HEK293 (cell line): ENCODE results near the gene UNC5B.

Source experiments
- BCL11A ChIP-seq: fragments of 450-650 bp; formaldehyde crosslinking; IDR thresholded peaks from 2 replicates; pipeline ENCODE4 v1.5.1; 2016; ENCODE audit warnings: low read depth, missing biosample characterization, missing genetic modification characterization
- GLI2 ChIP-seq: fragments of 450-650 bp; formaldehyde crosslinking; IDR thresholded peaks from 2 replicates; pipeline ENCODE4; 2017; ENCODE audit warnings: missing biosample characterization, missing genetic modification characterization, low read depth, borderline replicate concordance
- KLF8 ChIP-seq: fragments of 450-650 bp; formaldehyde crosslinking; IDR thresholded peaks from 2 replicates; pipeline ENCODE4 v1.5.1; 2016; ENCODE audit warnings: missing biosample characterization, missing genetic modification characterization
- KLF9 ChIP-seq: fragments of 450-650 bp; formaldehyde crosslinking; IDR thresholded peaks from 2 replicates; pipeline ENCODE4 v1.5.1; 2016; ENCODE audit warnings: missing biosample characterization, missing genetic modification characterization, low read depth
- MYNN ChIP-seq: fragments of 450-650 bp; formaldehyde crosslinking; IDR thresholded peaks from 2 replicates; pipeline ENCODE4 v1.5.1; 2016; ENCODE audit warnings: missing biosample characterization, missing genetic modification characterization, borderline replicate concordance
- OVOL3 ChIP-seq: fragments of 450-650 bp; formaldehyde crosslinking; IDR thresholded peaks from 2 replicates; pipeline ENCODE4 v1.5.1; 2016; ENCODE audit warnings: missing biosample characterization, missing genetic modification characterization
- SP2 ChIP-seq: fragments of 450-650 bp; formaldehyde crosslinking; IDR thresholded peaks from 2 replicates; pipeline ENCODE4 v1.5.1; 2016; ENCODE audit warnings: missing biosample characterization, missing genetic modification characterization
- TCF7L2 ChIP-seq: IDR thresholded peaks from 2 replicates; pipeline ENCODE4 v1.6.1; 2011; ENCODE audit warnings: low read depth, mild to moderate bottlenecking, inconsistent platforms, low read length, moderate library complexity, borderline replicate concordance
- ZBTB48 ChIP-seq: fragments of 450-650 bp; formaldehyde crosslinking; IDR thresholded peaks from 2 replicates; pipeline ENCODE4 v1.5.1; 2016; ENCODE audit warnings: missing biosample characterization, missing genetic modification characterization
- ZBTB8A ChIP-seq: fragments of 450-650 bp; formaldehyde crosslinking; IDR thresholded peaks from 2 replicates; pipeline ENCODE4 v1.5.1; 2016; ENCODE audit warnings: missing biosample characterization, missing genetic modification characterization
- ZEB2 ChIP-seq: fragments of 450-650 bp; formaldehyde crosslinking; IDR thresholded peaks from 2 replicates; pipeline ENCODE4 v1.5.1; 2016; ENCODE audit warnings: missing biosample characterization, missing genetic modification characterization
- ZFP3 ChIP-seq: fragments of 450-650 bp; formaldehyde crosslinking; IDR thresholded peaks from 2 replicates; pipeline ENCODE4 v1.5.1; 2016; ENCODE audit warnings: low read depth, missing biosample characterization, missing genetic modification characterization
- ZNF10 ChIP-seq: fragments of 450-650 bp; formaldehyde crosslinking; IDR thresholded peaks from 2 replicates; pipeline ENCODE4 v1.5.1; 2017; ENCODE audit warnings: missing biosample characterization, missing genetic modification characterization
- ZNF132 ChIP-seq: fragments of 450-650 bp; formaldehyde crosslinking; IDR thresholded peaks from 2 replicates; pipeline ENCODE4 v1.5.1; 2017; ENCODE audit warnings: missing biosample characterization, missing genetic modification characterization, borderline replicate concordance
- ZNF157 ChIP-seq: fragments of 450-650 bp; formaldehyde crosslinking; IDR thresholded peaks from 2 replicates; pipeline ENCODE4 v1.5.1; 2016; ENCODE audit warnings: missing biosample characterization, missing genetic modification characterization
- ZNF184 ChIP-seq: fragments of 450-650 bp; IDR thresholded peaks from 2 replicates; pipeline ENCODE4 v1.5.1; 2018; ENCODE audit warnings: missing biosample characterization, mild to moderate bottlenecking, missing genetic modification characterization
- ZNF2 ChIP-seq: fragments of 450-650 bp; formaldehyde crosslinking; IDR thresholded peaks from 2 replicates; pipeline ENCODE4 v1.5.1; 2016; ENCODE audit warnings: missing biosample characterization, missing genetic modification characterization
- ZNF202 ChIP-seq: fragments of 450-650 bp; formaldehyde crosslinking; IDR thresholded peaks from 2 replicates; pipeline ENCODE4 v1.5.1; 2016; ENCODE audit warnings: missing biosample characterization, missing genetic modification characterization, borderline replicate concordance
- ZNF214 ChIP-seq: fragments of 450-650 bp; formaldehyde crosslinking; IDR thresholded peaks from 2 replicates; pipeline ENCODE4 v1.5.1; 2017; ENCODE audit warnings: missing biosample characterization, mild to moderate bottlenecking, missing genetic modification characterization, borderline replicate concordance
- ZNF324 ChIP-seq: fragments of 450-650 bp; formaldehyde crosslinking; IDR thresholded peaks from 2 replicates; pipeline ENCODE4 v1.5.1; 2016; ENCODE audit warnings: missing biosample characterization, missing genetic modification characterization
- ZNF37A ChIP-seq: fragments of 450-650 bp; IDR thresholded peaks from 2 replicates; pipeline ENCODE4 v1.5.1; 2018; ENCODE audit warnings: missing biosample characterization, missing genetic modification characterization
- ZNF394 ChIP-seq: fragments of 450-650 bp; formaldehyde crosslinking; IDR thresholded peaks from 2 replicates; pipeline ENCODE4 v1.5.1; 2016; ENCODE audit warnings: missing biosample characterization, missing genetic modification characterization, mild to moderate bottlenecking, moderate library complexity, borderline replicate concordance
- ZNF416 ChIP-seq: fragments of 450-650 bp; formaldehyde crosslinking; IDR thresholded peaks from 2 replicates; pipeline ENCODE4 v1.5.1; 2016; ENCODE audit warnings: missing biosample characterization, missing genetic modification characterization
- ZNF433 ChIP-seq: fragments of 450-650 bp; formaldehyde crosslinking; IDR thresholded peaks from 2 replicates; pipeline ENCODE4 v1.5.1; 2016; ENCODE audit warnings: missing biosample characterization, missing genetic modification characterization, low read depth
- ZNF555 ChIP-seq: fragments of 450-650 bp; formaldehyde crosslinking; conservative IDR thresholded peaks from 2 replicates; pipeline ENCODE4 v1.5.1; 2017; ENCODE audit warnings: missing biosample characterization, mild to moderate bottlenecking, missing genetic modification characterization, inconsistent platforms
- ZNF558 ChIP-seq: fragments of 450-650 bp; formaldehyde crosslinking; IDR thresholded peaks from 2 replicates; pipeline ENCODE4 v1.5.1; 2016; ENCODE audit warnings: missing biosample characterization, missing genetic modification characterization
- ZNF623 ChIP-seq: fragments of 450-650 bp; formaldehyde crosslinking; IDR thresholded peaks from 2 replicates; pipeline ENCODE4 v1.5.1; 2016; ENCODE audit warnings: missing biosample characterization, missing genetic modification characterization
- ZNF747 ChIP-seq: fragments of 450-650 bp; formaldehyde crosslinking; IDR thresholded peaks from 2 replicates; pipeline ENCODE4 v1.5.1; 2016; ENCODE audit warnings: missing biosample characterization, missing genetic modification characterization
- ZNF776 ChIP-seq: fragments of 450-650 bp; formaldehyde crosslinking; IDR thresholded peaks from 2 replicates; pipeline ENCODE4 v1.5.0; 2017; ENCODE audit warnings: missing biosample characterization, missing genetic modification characterization, borderline replicate concordance
- ZNF830 ChIP-seq: fragments of 450-650 bp; IDR thresholded peaks from 2 replicates; pipeline ENCODE4 v1.5.0; 2018; ENCODE audit warnings: missing biosample characterization, missing genetic modification characterization, low read depth, mild to moderate bottlenecking, moderate library complexity
- TF ChIP-seq, protein P1 (sequence below): fragments of 450-650 bp; formaldehyde crosslinking; IDR thresholded peaks from 2 replicates; pipeline ENCODE4 v1.5.1; 2017; ENCODE audit warnings: missing biosample characterization, missing genetic modification characterization
- TF ChIP-seq, protein P2 (sequence below): fragments of 450-650 bp; formaldehyde crosslinking; conservative IDR thresholded peaks from 2 replicates; pipeline ENCODE4 v1.5.1; 2016; ENCODE audit warnings: low read depth, missing biosample characterization, missing genetic modification characterization
- TF ChIP-seq, protein P3 (sequence below): fragments of 450-650 bp; formaldehyde crosslinking; IDR thresholded peaks from 2 replicates; pipeline ENCODE4 v1.5.1; 2016; ENCODE audit warnings: missing biosample characterization, missing genetic modification characterization, low read depth

Gene UNC5B

DNA sequence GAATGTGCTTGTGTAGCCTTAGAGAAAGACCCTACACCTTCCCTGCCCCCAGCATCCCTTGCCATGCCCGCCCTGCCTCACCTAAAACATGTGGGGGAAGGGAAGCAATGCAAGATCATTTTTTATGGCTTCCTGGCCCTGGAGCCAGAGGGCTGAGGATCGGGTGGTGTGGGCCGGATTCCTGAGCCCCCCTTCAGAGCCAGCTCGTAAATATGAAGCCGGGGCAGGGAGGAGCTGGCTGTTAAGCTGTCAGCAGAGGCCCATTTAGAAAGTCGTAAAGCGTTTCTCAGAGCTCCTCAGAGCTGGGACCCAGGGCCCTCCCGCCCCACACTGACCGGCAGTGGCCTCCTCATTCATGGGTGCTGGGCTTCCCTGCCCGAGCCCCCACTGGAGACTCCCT, 23.9 kb downstream of the UNC5B start (continued):
- TF ChIP-seq ZNF157 (no peak), KLF9 (tag by site-specific recombination) (no peak), ZNF214 (tag by site-specific recombination) (no peak), OVOL3 (tag by site-specific recombination) (no peak), ZNF10 (tag by site-specific recombination) (no peak), ZBTB48 (tag by site-specific recombination) (no peak), ZNF184 (tag by site-specific recombination) (no peak), ZNF830 (tag by site-specific recombination) (no peak), ZNF747 (tag by site-specific recombination) (no peak), ZNF776 (tag by site-specific recombination) (no peak), KLF8 (tag by site-specific recombination) (no peak), GLI2 (tag by site-specific recombination) (peak; percentile 41; the same call in 1 of the 2 replicates), ZNF394 (tag by site-specific recombination) (peak; percentile 23; the same call in 1 of the 2 replicates), ZNF2 (tag by site-specific recombination) (no peak), ZNF324 (tag by site-specific recombination) (no peak), ZNF132 (no peak), ZNF37A (tag by site-specific recombination) (no peak), ZBTB8A (tag by site-specific recombination) (peak; percentile 91), ZNF416 (tag by site-specific recombination) (no peak), ZEB2 (peak; percentile 82), ZNF202 (tag by site-specific recombination) (no peak), ZNF433 (tag by site-specific recombination) (no peak), SP2 (peak; percentile 30), ZFP3 (tag by site-specific recombination) (no peak), MYNN (tag by site-specific recombination) (no peak), ZNF623 (tag by site-specific recombination) (no peak), BCL11A (tag by site-specific recombination) (no peak), ZNF555 (tag by site-specific recombination) (no peak), TCF7L2 (peak; percentile 50; the same call in 1 of the 2 replicates), ZNF558 (tag by site-specific recombination) (no peak)
- TF ChIP-seq, protein P1, sequence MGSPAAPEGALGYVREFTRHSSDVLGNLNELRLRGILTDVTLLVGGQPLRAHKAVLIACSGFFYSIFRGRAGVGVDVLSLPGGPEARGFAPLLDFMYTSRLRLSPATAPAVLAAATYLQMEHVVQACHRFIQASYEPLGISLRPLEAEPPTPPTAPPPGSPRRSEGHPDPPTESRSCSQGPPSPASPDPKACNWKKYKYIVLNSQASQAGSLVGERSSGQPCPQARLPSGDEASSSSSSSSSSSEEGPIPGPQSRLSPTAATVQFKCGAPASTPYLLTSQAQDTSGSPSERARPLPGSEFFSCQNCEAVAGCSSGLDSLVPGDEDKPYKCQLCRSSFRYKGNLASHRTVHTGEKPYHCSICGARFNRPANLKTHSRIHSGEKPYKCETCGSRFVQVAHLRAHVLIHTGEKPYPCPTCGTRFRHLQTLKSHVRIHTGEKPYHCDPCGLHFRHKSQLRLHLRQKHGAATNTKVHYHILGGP (tag by site-specific recombination): no peak
- TF ChIP-seq, protein P2, sequence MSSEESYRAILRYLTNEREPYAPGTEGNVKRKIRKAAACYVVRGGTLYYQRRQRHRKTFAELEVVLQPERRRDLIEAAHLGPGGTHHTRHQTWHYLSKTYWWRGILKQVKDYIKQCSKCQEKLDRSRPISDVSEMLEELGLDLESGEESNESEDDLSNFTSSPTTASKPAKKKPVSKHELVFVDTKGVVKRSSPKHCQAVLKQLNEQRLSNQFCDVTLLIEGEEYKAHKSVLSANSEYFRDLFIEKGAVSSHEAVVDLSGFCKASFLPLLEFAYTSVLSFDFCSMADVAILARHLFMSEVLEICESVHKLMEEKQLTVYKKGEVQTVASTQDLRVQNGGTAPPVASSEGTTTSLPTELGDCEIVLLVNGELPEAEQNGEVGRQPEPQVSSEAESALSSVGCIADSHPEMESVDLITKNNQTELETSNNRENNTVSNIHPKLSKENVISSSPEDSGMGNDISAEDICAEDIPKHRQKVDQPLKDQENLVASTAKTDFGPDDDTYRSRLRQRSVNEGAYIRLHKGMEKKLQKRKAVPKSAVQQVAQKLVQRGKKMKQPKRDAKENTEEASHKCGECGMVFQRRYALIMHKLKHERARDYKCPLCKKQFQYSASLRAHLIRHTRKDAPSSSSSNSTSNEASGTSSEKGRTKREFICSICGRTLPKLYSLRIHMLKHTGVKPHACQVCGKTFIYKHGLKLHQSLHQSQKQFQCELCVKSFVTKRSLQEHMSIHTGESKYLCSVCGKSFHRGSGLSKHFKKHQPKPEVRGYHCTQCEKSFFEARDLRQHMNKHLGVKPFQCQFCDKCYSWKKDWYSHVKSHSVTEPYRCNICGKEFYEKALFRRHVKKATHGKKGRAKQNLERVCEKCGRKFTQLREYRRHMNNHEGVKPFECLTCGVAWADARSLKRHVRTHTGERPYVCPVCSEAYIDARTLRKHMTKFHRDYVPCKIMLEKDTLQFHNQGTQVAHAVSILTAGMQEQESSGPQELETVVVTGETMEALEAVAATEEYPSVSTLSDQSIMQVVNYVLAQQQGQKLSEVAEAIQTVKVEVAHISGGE (tag by site-specific recombination): no peak
- TF ChIP-seq, protein P3, sequence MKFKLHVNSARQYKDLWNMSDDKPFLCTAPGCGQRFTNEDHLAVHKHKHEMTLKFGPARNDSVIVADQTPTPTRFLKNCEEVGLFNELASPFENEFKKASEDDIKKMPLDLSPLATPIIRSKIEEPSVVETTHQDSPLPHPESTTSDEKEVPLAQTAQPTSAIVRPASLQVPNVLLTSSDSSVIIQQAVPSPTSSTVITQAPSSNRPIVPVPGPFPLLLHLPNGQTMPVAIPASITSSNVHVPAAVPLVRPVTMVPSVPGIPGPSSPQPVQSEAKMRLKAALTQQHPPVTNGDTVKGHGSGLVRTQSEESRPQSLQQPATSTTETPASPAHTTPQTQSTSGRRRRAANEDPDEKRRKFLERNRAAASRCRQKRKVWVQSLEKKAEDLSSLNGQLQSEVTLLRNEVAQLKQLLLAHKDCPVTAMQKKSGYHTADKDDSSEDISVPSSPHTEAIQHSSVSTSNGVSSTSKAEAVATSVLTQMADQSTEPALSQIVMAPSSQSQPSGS (tag by site-specific recombination): no peak
- TF ChIP-seq, all 188 proteins: peak for 46
